ENCODE data around the gene MAP1LC3B2.

MAP1LC3B2 gene

DNA sequence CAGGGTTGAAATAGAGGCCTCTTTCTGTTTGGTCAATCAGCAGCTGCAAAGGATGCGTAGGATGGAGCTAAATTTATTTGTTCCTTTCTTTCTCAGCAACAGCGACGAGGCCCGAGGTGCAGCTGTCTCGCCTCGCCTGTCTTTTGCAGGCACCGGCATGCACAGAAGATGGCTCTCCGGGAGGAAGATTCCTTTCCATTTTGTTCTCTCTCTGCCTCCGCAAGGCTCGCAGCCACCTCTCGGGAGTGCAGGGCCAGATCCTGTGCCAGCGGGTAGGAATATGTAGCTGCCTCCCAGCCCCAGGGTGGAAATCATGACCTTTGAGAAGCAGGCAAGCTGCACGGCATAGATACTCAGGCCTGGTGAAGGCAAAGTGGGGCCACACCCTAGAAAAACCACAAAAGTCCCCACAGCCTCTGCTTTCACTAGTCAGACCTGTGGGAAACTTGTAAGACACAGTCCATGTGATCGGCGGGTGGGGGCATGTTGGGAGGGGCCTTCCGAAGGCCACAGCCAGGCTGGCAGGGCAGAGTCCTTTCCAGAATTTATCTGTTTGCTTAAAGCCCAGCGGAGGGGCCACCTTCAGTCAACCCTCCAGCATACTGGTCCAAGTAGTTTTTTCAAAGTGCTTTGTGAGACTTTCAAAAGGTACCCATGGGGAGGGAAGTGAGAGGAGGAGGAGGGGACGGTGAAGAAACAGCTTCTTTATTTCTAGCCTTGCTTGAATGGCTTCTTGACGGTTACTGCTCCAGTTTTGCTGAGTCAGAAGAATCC is at the start of gene MAP1LC3B2:
Gene MAP1LC3B2 (plus strand): TSS at position 220 of the 774 bp plus-strand sequence. CDS start 16,562 bp downstream, outside the sequence.
- ChIA-PET CTCF (interaction anchor here (0.6 kb wide), 1 partner anchor 84 kb away, joined by 3 read pairs; no protein-coding TSS in a partner anchor), POLR2A (ENCODE audit: low non-redundant PET) (interaction anchor here (0.7 kb wide), 1 partner anchor 14 kb away, joined by 3 read pairs; no protein-coding TSS in a partner anchor)

GRCh38 chr12:116513944-116514343 is 45.2 kb upstream of the MAP1LC3B2 start:
- CTCF ChIA-PET, result no interaction called here
- no peak for TF ChIP-seq CTCF (conservative IDR thresholded peaks at IDR 0.05; ENCODE audit: low read depth)
- DNase-seq (ENCODE audit: low spot score), result no peak
- POLR2A ChIA-PET (ENCODE audit: low non-redundant PET), result no interaction called here
- H3K27ac ChIP-seq, result no peak overlapping the region

More for the DNA sequence above, at the start of gene MAP1LC3B2:
- peak; percentile 79 for DNase-seq (ENCODE audit: low spot score)
- TF ChIP-seq CTCF (conservative IDR thresholded peaks at IDR 0.05; ENCODE audit: low read depth), result no peak
- peak within 1 kb of the TSS; percentile 97 for H3K27ac ChIP-seq

DNA sequence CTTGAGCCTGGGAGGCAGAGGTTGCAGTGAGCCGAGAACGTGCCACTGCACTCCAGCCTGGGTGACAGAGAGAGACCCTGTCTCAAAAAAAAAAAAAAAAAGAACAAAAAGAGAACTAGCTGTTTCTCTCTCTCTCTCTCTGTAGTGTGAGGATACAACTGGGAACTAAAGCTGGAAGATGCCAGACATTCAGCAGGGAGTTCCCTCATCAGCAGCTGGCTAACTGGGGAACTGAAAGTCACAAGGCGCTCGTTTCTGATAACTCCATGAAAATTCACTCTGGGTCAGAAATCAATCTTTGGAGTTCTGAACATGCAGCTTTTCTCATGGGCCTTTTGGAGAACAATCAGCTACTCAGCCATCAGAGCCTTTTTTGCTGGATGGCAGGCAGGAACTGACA is 43.5 kb upstream of the MAP1LC3B2 start:
- no peak for DNase-seq (ENCODE audit: low spot score)
- POLR2A ChIA-PET (ENCODE audit: low non-redundant PET), result no interaction called here
- CTCF ChIA-PET, result no interaction called here
- no peak overlapping the region for H3K27ac ChIP-seq
- no peak for TF ChIP-seq CTCF (conservative IDR thresholded peaks at IDR 0.05; ENCODE audit: low read depth)

DNA sequence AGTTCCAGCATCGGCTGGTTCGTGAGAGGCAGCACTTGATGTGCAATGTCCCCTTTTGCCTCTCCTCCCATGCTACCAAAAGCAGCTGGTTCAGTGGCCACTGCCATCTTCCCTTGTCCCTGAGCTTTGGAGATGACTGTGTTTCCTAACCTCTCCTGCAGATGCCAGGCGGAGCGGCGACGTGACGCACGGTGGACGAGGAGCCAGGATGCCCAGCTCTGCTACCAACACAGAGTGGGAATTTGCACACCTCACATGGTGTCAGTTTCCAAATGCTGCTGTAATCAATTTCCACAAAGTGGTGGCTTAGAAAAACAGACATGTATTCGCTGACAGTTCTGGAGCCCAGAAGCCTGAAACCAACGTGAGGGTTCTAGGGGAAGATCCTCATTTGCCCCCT is 42.5 kb upstream of the MAP1LC3B2 start:
- DNase-seq (ENCODE audit: low spot score), result no peak
- no peak overlapping the region for H3K27ac ChIP-seq
- no peak for TF ChIP-seq CTCF (conservative IDR thresholded peaks at IDR 0.05; ENCODE audit: low read depth)
- ChIA-PET POLR2A (ENCODE audit: low non-redundant PET) (no interaction called here), CTCF (no interaction called here)

DNA sequence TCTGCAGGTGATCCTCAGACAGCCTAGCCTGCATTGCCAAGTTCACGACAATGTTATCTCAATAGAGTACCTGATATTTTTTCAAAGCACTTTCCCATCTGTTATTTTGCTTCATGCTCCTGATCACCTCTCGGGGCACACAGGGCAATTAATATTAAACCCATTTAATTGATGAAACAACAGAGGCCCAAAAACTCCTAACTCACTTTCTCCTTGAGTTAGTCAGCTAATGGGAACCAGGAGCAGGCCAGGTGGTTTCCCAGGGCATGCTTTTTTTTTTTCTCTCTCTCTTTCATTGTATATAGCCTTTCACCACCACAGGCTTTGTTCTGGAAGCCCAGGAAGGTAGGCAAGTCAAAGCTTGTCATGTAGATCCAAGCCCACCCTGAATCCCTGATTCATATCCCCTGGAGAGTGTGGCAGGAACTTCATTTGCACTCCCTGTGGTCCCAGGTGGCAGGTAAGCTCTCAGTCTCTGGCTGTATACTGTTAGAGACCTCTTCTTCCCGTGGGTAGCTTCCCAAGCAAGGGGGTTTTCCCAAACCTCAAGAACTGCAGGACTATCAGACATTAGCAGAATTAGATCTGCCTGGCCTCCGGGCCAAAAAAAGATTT is 41.6 kb upstream of the MAP1LC3B2 start:
- no peak for TF ChIP-seq CTCF (conservative IDR thresholded peaks at IDR 0.05; ENCODE audit: low read depth)
- no peak for DNase-seq (ENCODE audit: low spot score)
- CTCF ChIA-PET, result no interaction called here
- no peak overlapping the region for H3K27ac ChIP-seq
- POLR2A ChIA-PET (ENCODE audit: low non-redundant PET), result no interaction called here

DNA sequence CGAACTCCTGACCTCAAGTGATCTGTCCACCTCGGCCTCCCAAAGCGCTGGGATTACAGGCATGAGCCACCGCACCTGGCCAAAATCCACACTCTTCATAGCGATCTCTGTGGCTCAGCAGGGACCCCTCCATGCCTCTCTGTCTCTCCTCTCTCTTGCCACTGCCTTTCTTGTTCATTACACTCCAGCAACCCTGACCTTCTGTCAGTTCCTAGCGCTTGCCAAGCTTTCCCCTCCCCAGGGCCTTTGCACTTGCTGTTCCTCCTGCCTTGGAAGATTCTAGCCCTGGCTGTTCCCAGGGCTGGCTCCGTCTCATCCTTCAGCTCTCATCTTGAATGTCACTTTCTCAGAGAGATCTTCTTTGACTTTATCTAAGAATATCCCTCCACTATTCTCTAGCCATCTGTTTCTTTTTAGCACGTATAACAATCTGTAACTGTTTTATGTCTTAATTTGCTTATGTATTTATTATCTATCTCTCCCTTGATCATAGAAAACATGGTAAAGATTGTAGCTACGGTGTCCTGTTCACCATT is 38.9 kb upstream of the MAP1LC3B2 start:
- ChIA-PET CTCF (no interaction called here), POLR2A (ENCODE audit: low non-redundant PET) (no interaction called here)
- peak overlapping the region; percentile 83 for H3K27ac ChIP-seq
- TF ChIP-seq CTCF (conservative IDR thresholded peaks at IDR 0.05; ENCODE audit: low read depth), result no peak
- DNase-seq (ENCODE audit: low spot score), result no peak

Measured in RWPE1 (cell line).